Fibroblast of upper back skin (primary cell): ENCODE measurements around the gene GUCY1B1.

ENCODE experiments used
- DNase-seq: peaks from one replicate; pipeline ENCODE4 v3.0.0-alpha.2; 2013

Gene GUCY1B1

DNA sequence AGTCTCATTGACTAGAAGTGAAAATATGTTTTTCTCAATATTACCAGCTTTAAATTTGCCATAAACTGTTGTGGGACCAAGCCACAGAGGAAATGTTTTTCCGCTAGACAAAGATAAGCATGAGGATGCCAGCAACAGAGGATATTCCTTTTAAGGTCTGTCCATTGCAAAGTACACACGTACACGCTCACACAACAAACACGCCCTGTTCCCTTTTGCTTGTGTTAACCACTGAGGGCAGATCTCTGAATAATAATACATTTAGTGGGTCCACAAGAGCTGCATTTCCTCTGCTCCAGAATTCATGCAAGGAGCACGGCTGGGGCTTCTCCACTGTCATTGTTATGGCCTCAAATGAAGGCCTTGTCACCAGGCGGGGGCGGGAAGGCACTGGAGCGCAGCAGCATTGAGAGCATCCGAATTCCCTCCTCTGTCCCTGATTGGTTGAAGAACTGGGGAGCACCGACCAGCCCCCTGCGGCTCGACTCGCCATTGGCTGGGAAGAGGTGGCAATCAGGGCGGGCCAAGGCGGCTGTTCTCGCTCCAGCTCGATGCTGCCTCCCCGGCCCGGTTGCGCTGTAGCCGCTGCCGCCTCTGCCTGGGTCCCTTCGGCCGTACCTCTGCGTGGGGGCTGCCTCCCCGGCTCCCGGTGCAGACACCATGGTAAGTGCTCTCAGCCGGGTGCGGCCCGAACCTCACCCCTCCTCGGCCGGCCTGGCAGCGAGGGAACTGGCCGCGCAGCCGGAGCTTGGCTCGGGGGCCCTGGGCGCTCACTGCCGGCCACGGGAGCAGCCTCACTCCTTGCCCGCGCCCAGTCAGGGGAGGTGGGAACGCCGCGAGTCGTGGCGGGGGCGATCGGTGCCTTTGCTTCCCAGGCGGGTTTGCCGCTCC, at the start of gene GUCY1B1:
TSS of gene GUCY1B1 (plus strand) at position 541 of the 891 bp plus-strand sequence. CDS start at position 661, 120 bp downstream.
- peak; percentile 93 for DNase-seq

- DNase-seq: no peak
Observed at GRCh38 chr4:155709918-155710317, 48.9 kb upstream of the GUCY1B1 start.

GRCh38 chr4:155711556-155711955, 47.3 kb upstream of the GUCY1B1 start:
- no peak for DNase-seq

DNA sequence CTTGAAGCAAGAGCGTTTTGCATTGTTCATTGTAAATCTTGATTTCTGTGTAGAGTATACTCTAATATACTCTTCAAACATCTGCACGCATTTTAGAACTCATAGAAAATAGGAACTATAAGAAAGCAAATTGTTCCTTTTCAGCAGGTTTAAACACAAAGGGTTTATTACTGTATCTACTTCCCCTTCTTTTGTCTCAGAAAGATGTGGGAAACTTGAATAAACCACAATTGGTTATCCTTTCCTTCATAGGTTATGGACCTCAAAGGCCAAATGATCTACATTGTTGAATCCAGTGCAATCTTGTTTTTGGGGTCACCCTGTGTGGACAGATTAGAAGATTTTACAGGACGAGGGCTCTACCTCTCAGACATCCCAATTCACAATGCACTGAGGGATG, 46.0 kb upstream of the GUCY1B1 start:
- no peak for DNase-seq

GRCh38 chr4:155713911-155714310, 44.9 kb upstream of the GUCY1B1 start:
- no peak for DNase-seq

- DNase-seq: no peak
Observed at GRCh38 chr4:155722336-155722735, 36.5 kb upstream of the GUCY1B1 start.

GRCh38 chr4:155722816-155723499, 35.9 kb upstream of the GUCY1B1 start:
- peak; percentile 87 for DNase-seq

DNA sequence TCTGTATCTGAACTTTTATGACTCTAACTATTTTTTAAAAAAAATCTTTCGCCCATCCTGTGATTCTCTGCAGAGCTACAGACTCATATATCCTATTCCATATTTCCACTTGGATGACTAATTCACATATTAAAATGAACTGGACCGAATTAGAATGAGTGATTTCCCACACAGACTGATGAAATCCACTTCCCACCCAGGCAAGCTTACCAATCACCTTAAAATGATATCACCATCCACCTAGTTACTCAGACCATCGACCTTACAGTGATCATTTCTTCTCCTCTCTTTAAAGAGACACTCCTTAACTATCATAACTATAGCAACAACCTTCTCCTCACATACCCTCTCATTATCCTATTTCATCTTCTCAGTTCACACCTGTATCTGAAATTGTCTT, 34.1 kb upstream of the GUCY1B1 start:
- peak; percentile 63 for DNase-seq

- DNase-seq: peak; percentile 57
Observed at GRCh38 chr4:155734065-155734464, 24.8 kb upstream of the GUCY1B1 start.

- no peak for DNase-seq
Observed at GRCh38 chr4:155734951-155735350, 23.9 kb upstream of the GUCY1B1 start.

- peak; percentile 16 for DNase-seq
Observed at GRCh38 chr4:155735496-155735895, 23.3 kb upstream of the GUCY1B1 start.

DNA sequence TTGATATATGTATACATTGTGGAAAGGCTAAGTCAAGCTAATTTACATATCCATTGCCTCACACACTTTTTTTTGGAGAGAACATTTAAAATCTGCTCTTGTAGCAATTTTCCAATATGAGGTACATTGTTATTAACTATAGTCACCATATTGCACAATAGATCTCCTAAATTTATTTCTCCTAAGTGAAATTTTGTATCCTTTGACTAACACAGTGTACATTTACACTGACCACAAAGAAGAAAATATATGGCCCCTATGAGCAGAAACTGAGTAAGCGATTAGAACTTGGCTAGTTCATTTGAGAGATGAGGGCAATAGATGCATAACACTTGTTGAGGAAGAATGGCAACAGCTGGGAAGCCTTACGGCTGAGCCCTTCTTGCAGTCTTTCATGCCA, 20.3 kb upstream of the GUCY1B1 start:
- peak; percentile 85 for DNase-seq

- DNase-seq: no peak
Observed at GRCh38 chr4:155741546-155741945, 17.3 kb upstream of the GUCY1B1 start.

GRCh38 chr4:155742310-155743015, 16.4 kb upstream of the GUCY1B1 start:
- DNase-seq: no peak

DNA sequence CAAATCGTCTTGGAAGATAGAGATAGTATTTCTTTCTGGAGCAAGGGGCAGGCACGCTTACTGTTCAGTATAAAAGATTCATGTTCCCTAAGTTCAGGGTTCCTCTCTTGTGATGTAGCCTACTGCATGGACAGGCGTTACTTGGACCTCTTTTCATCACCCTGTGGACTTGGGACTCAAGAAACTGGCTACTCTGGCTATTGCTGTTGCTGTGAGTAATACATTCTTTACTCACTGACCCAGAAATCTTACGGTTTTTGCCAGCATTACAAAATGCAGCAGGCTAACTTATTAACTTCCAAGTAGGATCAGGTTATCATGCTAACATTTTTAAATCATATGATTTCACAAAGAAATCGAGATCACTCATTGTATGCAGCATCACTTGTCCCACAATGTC, 12.8 kb upstream of the GUCY1B1 start:
- peak; percentile 59 for DNase-seq

DNA sequence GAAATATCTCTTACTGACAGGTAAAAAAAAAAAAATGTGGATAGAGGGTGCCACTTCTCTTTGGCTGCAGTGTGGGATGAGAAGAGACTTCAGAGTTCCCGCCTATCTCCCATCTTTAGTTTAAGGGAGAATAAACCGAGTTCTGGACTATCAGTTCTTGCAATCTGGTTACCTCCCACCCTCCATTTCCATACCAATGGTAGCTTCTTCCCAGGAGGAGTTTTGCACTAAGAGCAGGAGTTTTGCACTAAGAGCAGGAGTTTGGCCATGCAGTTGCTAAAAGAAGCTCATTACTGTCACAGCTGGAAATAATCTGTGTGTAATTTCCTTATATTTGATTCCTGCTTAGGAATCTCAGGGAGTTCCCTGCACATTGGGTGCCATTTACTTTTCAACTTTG, 10.8 kb upstream of the GUCY1B1 start:
- DNase-seq: no peak

DNA sequence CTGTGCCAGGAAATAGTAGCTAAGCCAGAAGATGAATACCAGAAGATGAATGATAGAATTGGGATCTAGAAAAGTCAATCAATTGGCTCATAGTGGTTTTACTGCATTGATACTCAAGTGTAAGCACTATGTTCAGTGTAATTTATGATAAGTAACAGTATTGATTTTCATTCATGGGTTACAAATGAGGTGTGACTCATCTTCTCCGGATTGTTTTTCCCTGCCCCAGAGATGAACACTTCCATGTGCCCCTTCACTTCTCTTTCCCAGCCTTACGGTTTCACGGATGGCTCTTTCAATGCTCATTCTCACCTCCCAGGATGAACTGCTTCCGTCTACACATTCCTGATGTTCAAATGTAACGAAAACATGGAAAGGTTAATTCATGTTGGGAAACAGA, 9.8 kb upstream of the GUCY1B1 start:
- DNase-seq: no peak

GRCh38 chr4:155751569-155751968, 7.3 kb upstream of the GUCY1B1 start:
- no peak for DNase-seq

GRCh38 chr4:155757745-155758265, 1.0 kb upstream of the GUCY1B1 start:
- no peak for DNase-seq

DNA sequence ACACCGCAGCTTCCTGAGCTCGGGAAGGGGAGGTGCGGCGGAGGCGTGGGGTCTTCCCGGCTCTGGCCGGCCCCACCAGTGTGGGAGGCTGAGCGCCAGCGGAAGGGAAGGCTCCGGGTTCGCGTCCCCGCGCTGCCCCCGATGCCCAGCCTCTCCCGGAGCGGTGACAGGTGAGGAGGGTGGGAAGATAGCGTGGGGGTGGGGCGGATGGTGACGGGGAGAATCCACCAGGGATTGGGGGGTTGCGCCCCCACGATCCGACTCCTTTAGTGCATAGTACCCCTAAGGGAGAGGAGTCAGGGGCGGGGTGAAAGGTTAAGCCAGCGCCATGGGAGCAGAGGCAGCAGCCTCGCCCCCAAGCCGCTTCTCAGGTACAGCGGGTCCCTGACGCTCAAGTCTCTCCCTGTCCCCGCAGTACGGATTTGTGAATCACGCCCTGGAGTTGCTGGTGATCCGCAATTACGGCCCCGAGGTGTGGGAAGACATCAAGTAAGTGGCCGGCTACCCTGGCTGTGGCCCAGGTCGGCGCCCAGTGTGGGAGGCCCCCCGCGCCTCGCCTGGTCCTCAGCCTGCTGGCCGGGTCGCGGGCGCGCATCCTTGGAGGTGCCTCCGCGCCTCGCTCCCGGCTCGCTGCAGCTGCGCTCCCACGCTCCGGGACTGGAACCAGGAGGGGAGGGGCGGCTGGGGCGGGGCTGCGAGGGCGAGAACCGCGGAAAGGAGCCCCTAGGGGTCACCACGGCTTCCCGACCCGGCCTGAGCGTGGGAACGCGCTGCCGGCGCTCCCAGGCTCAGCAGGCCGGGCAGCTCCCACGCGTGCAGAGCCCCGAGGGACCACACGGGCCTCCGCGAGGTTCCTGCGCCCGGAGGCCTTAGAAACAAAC, 791 bp downstream of the GUCY1B1 start:
- DNase-seq: no peak

DNA sequence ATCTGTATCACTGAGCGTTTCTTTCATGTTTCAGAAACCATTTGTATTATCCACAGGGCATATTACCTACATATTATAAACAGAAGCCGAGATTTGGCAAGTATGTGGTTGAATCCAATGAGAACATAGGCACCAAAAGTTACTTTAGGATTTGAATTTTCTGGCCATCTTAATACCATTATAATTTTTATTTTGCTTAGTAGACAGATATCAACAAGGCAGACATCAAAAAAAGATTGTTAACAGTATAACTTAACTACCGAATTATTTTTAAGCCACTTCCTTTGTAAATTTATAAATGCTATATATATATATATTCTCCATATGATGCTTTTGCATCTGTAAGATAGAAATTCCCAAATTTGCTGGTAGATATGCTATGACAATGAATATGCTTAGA, 2.2 kb downstream of the GUCY1B1 start:
- DNase-seq: no peak

DNA sequence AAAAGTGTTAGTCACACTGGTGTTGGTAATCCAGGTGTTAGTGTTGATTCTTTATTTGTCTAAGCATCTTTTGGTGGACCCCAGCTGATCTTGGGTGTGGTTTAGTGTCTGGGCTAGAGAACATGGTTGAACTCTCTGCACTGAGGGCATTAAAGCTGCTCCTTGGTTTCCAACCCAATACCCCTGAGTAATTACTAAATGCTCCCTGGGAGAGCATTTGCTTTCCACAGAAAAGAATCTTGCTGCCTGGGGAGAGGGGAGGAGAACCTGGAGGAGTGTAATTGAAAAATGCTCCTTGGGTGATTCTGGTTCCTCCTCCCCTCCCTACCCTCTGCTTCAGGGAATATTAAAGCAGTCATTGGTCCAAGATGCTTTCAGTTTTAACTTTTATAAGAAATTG, 3.1 kb downstream of the GUCY1B1 start:
- no peak for DNase-seq
